HG02610 (cell line): ENCODE measurements around the gene SEMA4A.

ENCODE experiments used
- ATAC-seq: cut with Tn5 transposase; IDR thresholded peaks from one replicate; pipeline ENCODE4 v1.9.1; 2021; ENCODE audit warnings: mild to moderate bottlenecking, moderate library complexity; ENCODE audit not compliant: unreplicated experiment

SEMA4A gene

DNA sequence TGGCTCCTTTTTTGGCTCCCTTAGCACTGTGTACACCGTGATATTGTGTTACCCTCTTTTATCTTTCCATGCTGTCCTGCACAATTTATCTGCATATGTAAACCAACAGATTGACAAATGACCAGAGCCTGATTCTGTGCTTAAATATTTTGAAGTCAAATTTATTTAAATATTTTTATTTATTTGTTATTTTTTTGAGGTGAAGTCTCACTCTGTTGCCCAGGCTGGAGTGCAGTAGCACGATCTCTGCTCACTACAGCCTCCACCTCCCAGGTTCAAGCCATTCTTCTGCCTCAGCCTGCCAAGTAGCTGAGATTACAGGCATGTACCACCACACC, 72.3 kb downstream of the SEMA4A start:
- no peak for ATAC-seq

DNA sequence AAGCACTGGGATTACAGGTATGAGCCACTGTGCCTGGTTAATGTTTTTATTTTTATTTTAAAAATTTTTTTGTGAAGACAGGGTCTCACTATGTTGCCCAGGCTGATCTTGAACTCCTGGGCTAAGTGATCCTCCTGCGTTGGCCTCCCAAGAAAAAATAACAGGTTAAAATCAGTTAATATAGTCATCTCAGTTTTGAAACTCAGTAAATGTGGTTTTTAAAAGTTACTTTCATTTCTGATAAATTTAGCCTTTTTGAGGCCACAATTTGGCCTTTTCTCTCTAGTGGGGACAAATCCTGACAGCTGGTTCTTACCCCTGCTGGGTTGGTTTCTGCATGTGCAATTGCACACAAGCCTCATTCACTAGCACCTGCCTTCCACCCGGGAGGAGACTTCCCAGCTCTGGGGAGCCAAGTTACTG, 72.7 kb downstream of the SEMA4A start:
- ATAC-seq, result peak; percentile 63

DNA sequence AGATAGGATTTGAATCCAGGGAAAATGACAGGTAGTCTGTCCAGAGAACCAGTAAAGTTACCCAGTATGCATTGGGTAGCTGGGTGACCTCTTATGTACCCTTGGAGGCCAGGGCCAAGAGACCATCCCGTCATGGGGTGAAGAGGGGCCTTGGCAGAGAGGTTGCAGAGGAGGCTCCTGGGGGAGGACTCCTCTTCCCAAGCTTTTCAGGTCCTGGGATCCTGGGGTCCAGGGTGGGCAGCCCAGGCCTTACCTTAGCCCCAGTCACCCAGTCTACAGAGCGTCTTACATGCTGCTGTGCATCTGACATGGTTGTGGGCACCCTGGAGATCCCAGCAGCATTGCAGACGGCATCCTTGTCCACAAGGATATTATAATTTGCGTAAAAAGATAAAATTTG, 73.4 kb downstream of the SEMA4A start:
- no peak for ATAC-seq
